Measurements from ENCODE around the gene RNASEH2A. TPM values are rescaled to one million over a fixed set of nuclear protein-coding genes. Genes with fewer than 3 reads are reported as not detected.
A peak's percentile ranks its signal among the peaks of the same experiment; 100 is the strongest.
"Not testable (repeated sequence)": the region's sequence is repeated elsewhere in the genome, so short reads cannot be mapped to it uniquely, and the experiment has no call there.

The RNASEH2A gene
- total RNA-seq, 1 experiment from 2014 or later: 85.4 TPM

GRCh38 chr19:12840091-12841079 is 34.0 kb downstream of the RNASEH2A start:
- peak; percentile 96 for DNase-seq
- Histone ChIP-seq H3K27me3 (ENCODE audit: control insufficient read depth, insufficient read depth, low read length) (peaks cover 19% of the 10 kb centered on the region), H3K36me3 (replicated peaks; ENCODE audit: control insufficient read depth, insufficient read depth, low read length) (no peaks in the 10 kb centered on the region), H3K4me3 (ENCODE audit: insufficient read depth, low read depth, low read length) (peak overlapping the region; percentile 49)

GRCh38 chr19:12841094-12841493 is 34.7 kb downstream of the RNASEH2A start:
- peaks cover 15% of the 10 kb centered on the region; the same call in 1 of the 2 replicates for H3K27me3 ChIP-seq (ENCODE audit: control insufficient read depth, insufficient read depth, low read length)
- no peaks in the 10 kb centered on the region for H3K36me3 ChIP-seq (replicated peaks; ENCODE audit: control insufficient read depth, insufficient read depth, low read length)
- H3K4me3 ChIP-seq (ENCODE audit: insufficient read depth, low read depth, low read length): peak overlapping the region; percentile 49
- DNase-seq: peak; percentile 97

GRCh38 chr19:12842511-12842910 is 36.1 kb downstream of the RNASEH2A start:
- peaks cover 22% of the 10 kb centered on the region; the same call in 1 of the 2 replicates for H3K27me3 ChIP-seq (ENCODE audit: control insufficient read depth, insufficient read depth, low read length)
- no peaks in the 10 kb centered on the region for H3K36me3 ChIP-seq (replicated peaks; ENCODE audit: control insufficient read depth, insufficient read depth, low read length)
- DNase-seq: no peak
- H3K4me3 ChIP-seq (ENCODE audit: insufficient read depth, low read depth, low read length): no peak overlapping the region

- peaks cover 25% of the 10 kb centered on the region; the same call in 1 of the 2 replicates for H3K27me3 ChIP-seq (ENCODE audit: control insufficient read depth, insufficient read depth, low read length)
- no peak overlapping the region for H3K4me3 ChIP-seq (ENCODE audit: insufficient read depth, low read depth, low read length)
- H3K36me3 ChIP-seq (replicated peaks; ENCODE audit: control insufficient read depth, insufficient read depth, low read length): no peaks in the 10 kb centered on the region
- DNase-seq: no peak
Measured at GRCh38 chr19:12843328-12843727, 36.9 kb downstream of the RNASEH2A start.

GRCh38 chr19:12843999-12844732 is 37.8 kb downstream of the RNASEH2A start:
- Histone ChIP-seq H3K4me3 (ENCODE audit: insufficient read depth, low read depth, low read length) (no peak overlapping the region), H3K36me3 (replicated peaks; ENCODE audit: control insufficient read depth, insufficient read depth, low read length) (no peaks in the 10 kb centered on the region), H3K27me3 (ENCODE audit: control insufficient read depth, insufficient read depth, low read length) (peaks cover 18% of the 10 kb centered on the region; the same call in 1 of the 2 replicates)
- no peak for DNase-seq

GRCh38 chr19:12846613-12847012 is 40.2 kb downstream of the RNASEH2A start:
- H3K27me3 ChIP-seq (ENCODE audit: control insufficient read depth, insufficient read depth, low read length); H3K4me3 ChIP-seq (ENCODE audit: insufficient read depth, low read depth, low read length); H3K36me3 ChIP-seq (replicated peaks; ENCODE audit: control insufficient read depth, insufficient read depth, low read length); DNase-seq: not testable (repeated sequence)

GRCh38 chr19:12847159-12848139 is 41.1 kb downstream of the RNASEH2A start:
- Histone ChIP-seq H3K27me3 (ENCODE audit: control insufficient read depth, insufficient read depth, low read length) (peaks cover 10% of the 10 kb centered on the region; the same call in 1 of the 2 replicates), H3K4me3 (ENCODE audit: insufficient read depth, low read depth, low read length) (peak overlapping the region; percentile 19; the same call in 1 of the 2 replicates), H3K36me3 (replicated peaks; ENCODE audit: control insufficient read depth, insufficient read depth, low read length) (no peaks in the 10 kb centered on the region)
- DNase-seq: peak; percentile 99

- peaks cover 1% of the 10 kb centered on the region; the same call in 1 of the 2 replicates for H3K36me3 ChIP-seq (replicated peaks; ENCODE audit: control insufficient read depth, insufficient read depth, low read length)
- H3K27me3 ChIP-seq (ENCODE audit: control insufficient read depth, insufficient read depth, low read length): no peaks in the 10 kb centered on the region
- H3K4me3 ChIP-seq (ENCODE audit: insufficient read depth, low read depth, low read length): no peak overlapping the region
- no peak for DNase-seq
Measured at GRCh38 chr19:12856653-12857052, 50.3 kb downstream of the RNASEH2A start.

- Histone ChIP-seq H3K36me3 (replicated peaks; ENCODE audit: control insufficient read depth, insufficient read depth, low read length) (peaks cover 1% of the 10 kb centered on the region; the same call in 1 of the 2 replicates), H3K27me3 (ENCODE audit: control insufficient read depth, insufficient read depth, low read length) (no peaks in the 10 kb centered on the region), H3K4me3 (ENCODE audit: insufficient read depth, low read depth, low read length) (no peak overlapping the region)
- peak; percentile 37 for DNase-seq
Measured at GRCh38 chr19:12858041-12858928, 51.9 kb downstream of the RNASEH2A start.

- H3K27me3 ChIP-seq (ENCODE audit: control insufficient read depth, insufficient read depth, low read length): no peaks in the 10 kb centered on the region; the same call in 1 of the 2 replicates
Measured at GRCh38 chr19:12859546-12859945, 53.2 kb downstream of the RNASEH2A start.

More at GRCh38 chr19:12859546-12859945, 53.2 kb downstream of the RNASEH2A start:
- Histone ChIP-seq H3K36me3 (replicated peaks; ENCODE audit: control insufficient read depth, insufficient read depth, low read length) (peaks cover 1% of the 10 kb centered on the region; the same call in 1 of the 2 replicates), H3K4me3 (ENCODE audit: insufficient read depth, low read depth, low read length) (no peak overlapping the region)
- no peak for DNase-seq
